GM20000 (cell line): ENCODE data around the gene SLC13A3.

ENCODE experiments used
- DNase-seq: peaks from one replicate; pipeline ENCODE4 v3.0.0; 2012; ENCODE audit warnings: low spot score
- TF ChIP-seq, protein P1 (sequence below): IDR thresholded peaks from 2 replicates; pipeline ENCODE4 v1.5.1; 2012; ENCODE audit warnings: mild to moderate bottlenecking, control low read depth; ENCODE audit errors: extremely low read depth, missing control alignments

The SLC13A3 gene

DNA sequence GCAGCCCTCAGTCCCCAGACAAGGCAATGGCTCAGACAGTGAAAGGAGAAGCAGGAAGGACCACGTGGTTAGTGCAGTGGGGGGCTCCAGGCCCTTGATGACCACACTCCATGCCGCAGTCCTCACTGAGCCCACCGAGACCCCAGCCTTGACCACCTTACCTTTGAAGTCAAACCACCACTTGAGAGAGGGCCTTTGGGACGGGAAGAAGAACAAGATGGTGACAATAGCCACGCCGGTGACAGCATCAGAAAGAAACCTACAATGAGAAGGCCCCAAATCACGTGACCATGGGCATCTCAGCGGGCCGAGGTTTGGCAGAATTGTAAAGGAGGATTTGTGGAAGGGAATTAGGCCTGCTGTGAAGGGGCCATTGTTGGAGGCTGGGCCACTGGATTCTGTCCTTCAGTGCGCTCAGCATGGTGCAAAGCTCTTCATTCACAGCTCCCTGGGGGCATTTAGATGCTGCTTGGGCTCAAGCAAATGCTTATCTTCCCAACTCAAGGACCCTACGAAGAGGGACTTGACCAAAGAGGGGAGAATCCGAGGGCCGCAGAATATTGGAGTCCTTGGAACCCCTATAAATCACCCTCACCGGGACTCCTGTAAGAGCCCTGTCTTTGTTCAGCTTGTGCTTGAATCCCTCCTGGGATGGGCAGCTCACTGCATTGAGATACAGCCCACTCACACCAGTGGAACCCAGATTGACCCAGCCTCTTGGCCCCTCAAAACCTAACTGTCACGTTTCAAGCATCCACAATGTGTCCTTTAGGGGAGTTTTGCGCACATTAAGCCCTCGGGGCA lies 67.6 kb downstream of the SLC13A3 start:
- TF ChIP-seq, protein P1, sequence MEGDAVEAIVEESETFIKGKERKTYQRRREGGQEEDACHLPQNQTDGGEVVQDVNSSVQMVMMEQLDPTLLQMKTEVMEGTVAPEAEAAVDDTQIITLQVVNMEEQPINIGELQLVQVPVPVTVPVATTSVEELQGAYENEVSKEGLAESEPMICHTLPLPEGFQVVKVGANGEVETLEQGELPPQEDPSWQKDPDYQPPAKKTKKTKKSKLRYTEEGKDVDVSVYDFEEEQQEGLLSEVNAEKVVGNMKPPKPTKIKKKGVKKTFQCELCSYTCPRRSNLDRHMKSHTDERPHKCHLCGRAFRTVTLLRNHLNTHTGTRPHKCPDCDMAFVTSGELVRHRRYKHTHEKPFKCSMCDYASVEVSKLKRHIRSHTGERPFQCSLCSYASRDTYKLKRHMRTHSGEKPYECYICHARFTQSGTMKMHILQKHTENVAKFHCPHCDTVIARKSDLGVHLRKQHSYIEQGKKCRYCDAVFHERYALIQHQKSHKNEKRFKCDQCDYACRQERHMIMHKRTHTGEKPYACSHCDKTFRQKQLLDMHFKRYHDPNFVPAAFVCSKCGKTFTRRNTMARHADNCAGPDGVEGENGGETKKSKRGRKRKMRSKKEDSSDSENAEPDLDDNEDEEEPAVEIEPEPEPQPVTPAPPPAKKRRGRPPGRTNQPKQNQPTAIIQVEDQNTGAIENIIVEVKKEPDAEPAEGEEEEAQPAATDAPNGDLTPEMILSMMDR = no peak
- no peak for DNase-seq

DNA sequence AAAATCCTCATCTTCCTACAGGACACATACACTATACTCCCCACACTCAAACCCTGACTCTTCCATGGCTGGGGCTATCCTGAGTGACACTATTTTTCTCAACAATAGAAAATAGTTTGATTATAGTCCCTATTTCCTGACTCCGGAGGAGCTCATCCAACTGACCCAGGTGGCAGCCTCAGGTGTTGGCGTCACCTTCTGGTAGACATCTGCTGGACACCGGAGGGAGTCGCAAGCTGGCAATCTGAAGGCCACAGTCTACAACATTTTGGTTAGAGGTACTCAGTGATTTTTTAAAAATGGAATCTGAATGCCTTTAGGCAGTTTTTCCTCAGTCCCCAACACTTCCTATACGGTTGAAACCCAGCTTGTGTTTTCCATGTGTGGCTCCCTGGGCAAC lies 68.6 kb downstream of the SLC13A3 start:
- TF ChIP-seq, protein P1 = no peak
- no peak for DNase-seq

DNA sequence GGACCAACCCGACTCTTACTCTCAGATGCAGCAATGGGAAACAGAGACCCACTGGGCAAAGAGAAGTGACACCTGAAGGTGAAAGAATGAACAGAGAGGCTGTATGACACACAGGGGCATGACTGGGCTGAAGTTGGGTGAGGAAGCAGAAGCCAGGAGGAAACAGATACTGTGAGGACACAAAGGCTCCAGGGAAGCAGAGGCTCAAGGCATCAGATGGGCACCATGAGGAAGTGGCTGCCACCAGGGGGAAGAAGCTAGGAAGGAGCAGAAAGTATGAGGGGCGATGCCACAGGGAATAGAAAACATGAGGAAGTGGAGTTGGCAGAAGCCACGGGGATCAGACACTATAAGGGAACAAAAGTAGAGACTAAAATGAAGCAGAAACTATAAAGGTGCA lies 69.9 kb downstream of the SLC13A3 start:
- no peak for DNase-seq
- TF ChIP-seq, protein P1 = no peak

DNA sequence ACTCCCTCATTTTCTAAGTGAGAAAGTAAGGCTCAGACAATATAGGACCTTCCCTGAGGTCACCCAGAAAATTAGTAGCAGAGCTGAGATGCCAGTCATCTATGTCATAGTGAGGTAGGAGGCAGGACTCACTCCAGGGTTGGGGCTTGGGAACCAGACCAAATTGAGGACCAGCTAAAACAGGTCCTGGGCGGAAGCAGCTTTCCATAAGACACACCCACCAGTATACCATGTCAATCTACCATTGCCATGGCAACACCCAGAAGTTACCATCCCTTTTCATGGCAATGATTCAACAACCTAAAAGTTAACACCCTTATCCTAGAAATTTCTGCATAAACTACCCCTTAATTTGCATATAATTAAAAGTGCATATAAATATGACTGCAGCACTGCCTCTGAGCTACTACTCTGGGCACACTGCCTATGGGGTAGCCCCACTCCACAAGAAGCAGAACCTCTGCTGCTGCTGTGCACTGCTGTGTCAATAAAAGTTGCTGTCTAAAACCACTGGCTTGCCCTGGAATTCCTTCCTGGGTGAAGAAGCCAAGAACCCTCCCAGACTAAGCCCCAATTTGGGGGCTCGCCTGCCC lies 70.5 kb downstream of the SLC13A3 start:
- DNase-seq = no peak
- TF ChIP-seq, protein P1 = no peak

DNA sequence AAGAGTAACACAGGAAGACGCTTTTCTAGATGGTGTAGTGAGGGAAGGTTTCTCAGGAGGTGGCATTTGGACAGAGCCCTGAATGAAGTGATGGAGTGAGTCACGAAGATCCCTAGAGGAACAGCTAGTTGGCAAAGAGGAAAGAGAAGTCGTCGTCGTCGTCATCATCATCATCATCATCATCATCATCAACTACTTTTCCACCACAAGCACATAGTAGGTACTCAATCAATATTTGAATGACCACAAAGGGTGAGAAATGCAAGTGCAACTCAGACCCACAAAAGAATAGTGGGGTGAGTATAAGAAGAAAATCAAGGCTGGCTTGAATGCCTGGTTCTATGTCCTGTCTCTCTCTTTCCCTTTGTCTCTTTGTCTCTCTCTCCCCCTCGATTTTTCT lies 72.5 kb downstream of the SLC13A3 start:
- no peak for DNase-seq
- TF ChIP-seq, protein P1 = no peak

DNA sequence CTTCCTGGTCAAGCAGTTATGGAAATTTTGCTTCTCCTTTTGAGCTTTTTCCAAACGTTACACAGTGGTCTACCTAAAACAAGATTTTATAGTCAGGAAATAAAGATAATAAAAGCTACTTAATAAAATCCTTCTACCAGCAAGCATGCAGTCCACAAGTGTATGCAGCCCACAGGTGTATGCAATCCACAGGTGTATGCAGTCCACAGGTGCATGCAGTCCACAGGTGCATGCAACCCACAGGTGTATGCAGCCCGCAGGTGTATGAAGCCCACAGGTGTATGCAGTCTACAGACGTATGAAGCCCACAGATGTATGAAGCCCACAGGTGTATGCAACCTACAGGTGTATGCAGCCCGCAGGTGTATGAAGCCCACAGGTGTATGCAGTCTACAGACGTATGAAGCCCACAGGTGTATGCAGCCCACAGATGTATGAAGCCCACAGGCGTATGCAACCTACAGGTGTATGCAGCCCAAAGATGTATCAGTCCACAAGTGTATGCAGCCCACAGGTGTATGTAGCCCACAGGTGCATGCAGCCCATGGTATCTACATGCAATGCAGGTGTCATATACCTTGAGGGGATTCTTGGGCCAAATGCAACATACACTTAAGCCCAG lies 74.4 kb downstream of the SLC13A3 start:
- DNase-seq = no peak
- TF ChIP-seq, protein P1 = no peak

DNA sequence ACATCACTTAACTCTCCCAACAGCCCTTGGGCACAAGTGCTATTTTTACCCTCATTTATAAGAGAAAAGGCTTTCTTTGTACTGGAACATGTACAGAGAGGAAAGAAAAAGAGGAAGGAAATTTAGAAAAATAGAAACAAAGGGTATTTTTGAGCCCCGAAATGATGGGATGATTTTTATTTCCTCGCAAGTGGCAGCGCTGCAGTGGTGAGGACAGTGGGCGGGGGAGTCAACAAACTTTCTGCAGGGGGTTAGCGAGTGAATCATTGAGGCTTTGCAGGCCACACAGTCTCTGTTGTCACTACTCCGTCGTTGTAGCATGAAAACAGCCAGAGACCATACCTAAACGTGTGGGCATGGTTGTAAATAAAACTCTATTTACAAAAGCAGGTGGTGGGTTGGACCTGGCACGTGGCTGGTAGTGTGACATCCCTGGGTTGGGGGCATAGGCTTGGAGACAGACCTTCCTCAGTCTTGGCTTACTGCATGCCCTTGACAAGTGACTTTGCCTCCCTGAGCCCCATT lies 75.3 kb downstream of the SLC13A3 start:
- TF ChIP-seq, protein P1 = no peak
- no peak for DNase-seq
